HFF-Myc (cell line): ENCODE results near the gene RIMS4.

Source experiments
- DNase-seq: peaks from one replicate; pipeline ENCODE4 v3.0.0-alpha.2; 2011; ENCODE audit warnings: low read depth; ENCODE audit errors: extremely low read depth
- H3K4me3 ChIP-seq: replicated peaks from 2 replicates; pipeline ENCODE4 v1.5.1; 2011; ENCODE audit warnings: low read depth, mild to moderate bottlenecking, control low read depth, low read length
- CTCF ChIP-seq: IDR thresholded peaks from 2 replicates; pipeline ENCODE4 v1.5.1; 2012; ENCODE audit warnings: mild to moderate bottlenecking, low read depth, low read length, control low read depth; ENCODE audit errors: missing control alignments

Gene RIMS4

GRCh38 chr20:44724423-44725091 lies 85.8 kb downstream of the RIMS4 start:
- TF ChIP-seq CTCF: no peak

GRCh38 chr20:44723798-44724362 lies 86.5 kb downstream of the RIMS4 start:
- no peak for TF ChIP-seq CTCF
- H3K4me3 ChIP-seq: no peak overlapping the region
- no peak for DNase-seq

More at GRCh38 chr20:44724423-44725091, 85.8 kb downstream of the RIMS4 start:
- DNase-seq: no peak
- H3K4me3 ChIP-seq: no peak overlapping the region

GRCh38 chr20:44723391-44723790 lies 87.0 kb downstream of the RIMS4 start:
- TF ChIP-seq CTCF: no peak
- no peak overlapping the region for H3K4me3 ChIP-seq
- DNase-seq: no peak

GRCh38 chr20:44722990-44723389 lies 87.4 kb downstream of the RIMS4 start:
- TF ChIP-seq CTCF: no peak
- no peak overlapping the region for H3K4me3 ChIP-seq
- DNase-seq: no peak

GRCh38 chr20:44721785-44722054 lies 88.6 kb downstream of the RIMS4 start:
- H3K4me3 ChIP-seq: no peak overlapping the region
- TF ChIP-seq CTCF: no peak

GRCh38 chr20:44720997-44721784 lies 89.2 kb downstream of the RIMS4 start:
- no peak for TF ChIP-seq CTCF
- H3K4me3 ChIP-seq: no peak overlapping the region
- DNase-seq: no peak

More at GRCh38 chr20:44721785-44722054, 88.6 kb downstream of the RIMS4 start:
- DNase-seq: no peak
